HEK293 (cell line): Measurements from ENCODE around the gene NDST1.

Experiments
- CTCF ChIA-PET: fragments of 350-600 bp; formaldehyde crosslinking; extraction: SDS; loops from one replicate; lab custom pipeline; 2021; ENCODE audit warnings: antibody characterized with exemption; lab: Yijun Ruan, JAX
- POLR2A ChIA-PET: fragments of 300-600 bp; formaldehyde crosslinking; extraction: SDS; loops from one replicate; lab custom pipeline; 2020; ENCODE audit warnings: antibody characterized with exemption, inconsistent platforms; lab: Yijun Ruan, JAX
- H3K27ac ChIP-seq: fragments of 200-500 bp; sonication (Bioruptor generic); 2 replicates; pipeline ENCODE4 v1.5.1; 2014; ENCODE audit warnings: low read depth, low read length, control low read depth, inconsistent platforms; ENCODE audit errors: extremely low read depth
- H3K36me3 ChIP-seq, 2 experiments: fragments of 200-500 bp in 1 of 2; sonication (Bioruptor generic) in 1 of 2; 1 replicate in 1 of 2; 2 replicates in 1 of 2; pipeline ENCODE4 v1.5.1; 2014 to 2017; ENCODE audit warnings: inconsistent platforms in 2 of 2, low read length in 2 of 2; ENCODE audit not compliant: control insufficient read depth in 2 of 2, insufficient read depth in 1 of 2
- H3K4me1 ChIP-seq: fragments of 200-500 bp; sonication (Bioruptor generic); 2 replicates; pipeline ENCODE4 v1.5.1; 2014; ENCODE audit warnings: mild to moderate bottlenecking, low read length, inconsistent platforms; ENCODE audit not compliant: control insufficient read depth, insufficient read depth
- H3K4me3 ChIP-seq: 2 replicates; pipeline ENCODE4 v1.5.1; 2011; ENCODE audit warnings: low read depth, mild to moderate bottlenecking, control low read depth, low read length, moderate library complexity
- H3K9me3 ChIP-seq: fragments of 200-500 bp; sonication (Bioruptor generic); 2 replicates; pipeline ENCODE4 v1.5.1; 2014; ENCODE audit warnings: low read depth, low read length, inconsistent platforms; ENCODE audit not compliant: control insufficient read depth, insufficient read depth
- SP7 ChIP-seq: fragments of 450-650 bp; formaldehyde crosslinking; IDR thresholded peaks from 2 replicates; pipeline ENCODE4 v1.5.1; 2016; ENCODE audit warnings: missing biosample characterization, missing genetic modification characterization
- TSHZ1 ChIP-seq: fragments of 450-650 bp; formaldehyde crosslinking; IDR thresholded peaks from 2 replicates; pipeline ENCODE4 v1.5.1; 2016; ENCODE audit warnings: missing biosample characterization, missing genetic modification characterization, borderline replicate concordance
- ZBTB17 ChIP-seq: fragments of 450-650 bp; formaldehyde crosslinking; IDR thresholded peaks from 2 replicates; pipeline ENCODE4 v1.5.1; 2016; ENCODE audit warnings: missing biosample characterization, missing genetic modification characterization
- ZBTB21 ChIP-seq: fragments of 450-650 bp; formaldehyde crosslinking; IDR thresholded peaks from 2 replicates; pipeline ENCODE4 v1.5.1; 2017; ENCODE audit warnings: missing biosample characterization, missing genetic modification characterization
- ZNF169 ChIP-seq: fragments of 450-650 bp; formaldehyde crosslinking; IDR thresholded peaks from 2 replicates; pipeline ENCODE4 v1.5.1; 2016; ENCODE audit warnings: missing biosample characterization, missing genetic modification characterization
- ZNF19 ChIP-seq: fragments of 450-650 bp; formaldehyde crosslinking; IDR thresholded peaks from 2 replicates; pipeline ENCODE4; 2016; ENCODE audit warnings: missing biosample characterization, missing genetic modification characterization, low read depth
- ZNF26 ChIP-seq: fragments of 450-650 bp; formaldehyde crosslinking; IDR thresholded peaks from 2 replicates; pipeline ENCODE4 v1.5.1; 2016; ENCODE audit warnings: missing biosample characterization, missing genetic modification characterization
- ZNF274 ChIP-seq, 2 experiments: fragments of 200-500 bp in 1 of 2; fragments of 450-650 bp in 1 of 2; sonication (Bioruptor generic) in 1 of 2; formaldehyde crosslinking in 1 of 2; IDR thresholded peaks; 2 replicates each; pipeline versions ENCODE4 v1.5.1 to v1.6.1; 2014 to 2016; ENCODE audit warnings: borderline replicate concordance in 1 of 2, inconsistent platforms in 1 of 2, low read length in 1 of 2, missing biosample characterization in 1 of 2, missing genetic modification characterization in 1 of 2
- ZNF366 ChIP-seq: fragments of 450-650 bp; formaldehyde crosslinking; conservative IDR thresholded peaks from 2 replicates; pipeline ENCODE4 v1.5.1; 2016; ENCODE audit warnings: missing biosample characterization, missing genetic modification characterization
- ZNF394 ChIP-seq: fragments of 450-650 bp; formaldehyde crosslinking; IDR thresholded peaks from 2 replicates; pipeline ENCODE4 v1.5.1; 2016; ENCODE audit warnings: missing biosample characterization, missing genetic modification characterization, mild to moderate bottlenecking, moderate library complexity, borderline replicate concordance
- ZNF416 ChIP-seq: fragments of 450-650 bp; formaldehyde crosslinking; IDR thresholded peaks from 2 replicates; pipeline ENCODE4 v1.5.1; 2016; ENCODE audit warnings: missing biosample characterization, missing genetic modification characterization
- ZNF501 ChIP-seq: fragments of 450-650 bp; formaldehyde crosslinking; IDR thresholded peaks from 2 replicates; pipeline ENCODE4 v1.5.1; 2016; ENCODE audit warnings: missing biosample characterization, missing genetic modification characterization
- ZNF585B ChIP-seq: fragments of 450-650 bp; formaldehyde crosslinking; IDR thresholded peaks from 2 replicates; pipeline ENCODE4 v1.5.1; 2016; ENCODE audit warnings: missing biosample characterization, missing genetic modification characterization
- ZNF76 ChIP-seq: fragments of 450-650 bp; formaldehyde crosslinking; IDR thresholded peaks from 2 replicates; pipeline ENCODE4; 2016; ENCODE audit warnings: low read depth, missing biosample characterization, missing genetic modification characterization, borderline replicate concordance
- ZNF776 ChIP-seq: fragments of 450-650 bp; formaldehyde crosslinking; IDR thresholded peaks from 2 replicates; pipeline ENCODE4 v1.5.0; 2017; ENCODE audit warnings: missing biosample characterization, missing genetic modification characterization, borderline replicate concordance
- ZNF791 ChIP-seq: fragments of 450-650 bp; formaldehyde crosslinking; IDR thresholded peaks from 2 replicates; pipeline ENCODE4 v1.5.1; 2016; ENCODE audit warnings: missing biosample characterization, missing genetic modification characterization
- ZSCAN23 ChIP-seq: fragments of 450-650 bp; formaldehyde crosslinking; IDR thresholded peaks from 2 replicates; pipeline ENCODE4 v1.5.1; 2016; ENCODE audit warnings: missing biosample characterization, missing genetic modification characterization
- TF ChIP-seq, protein P1 (sequence below): fragments of 450-650 bp; IDR thresholded peaks from 2 replicates; pipeline ENCODE4 v1.5.1; 2018; ENCODE audit warnings: missing biosample characterization, missing genetic modification characterization
- TF ChIP-seq, protein P2 (sequence below): fragments of 450-650 bp; formaldehyde crosslinking; IDR thresholded peaks from 2 replicates; pipeline ENCODE4 v1.5.1; 2017; ENCODE audit warnings: missing biosample characterization, missing genetic modification characterization
- TF ChIP-seq, protein P3 (sequence below): fragments of 450-650 bp; formaldehyde crosslinking; IDR thresholded peaks from 2 replicates; pipeline ENCODE4 v1.5.1; 2016; ENCODE audit warnings: missing biosample characterization, missing genetic modification characterization

NDST1 gene

DNA sequence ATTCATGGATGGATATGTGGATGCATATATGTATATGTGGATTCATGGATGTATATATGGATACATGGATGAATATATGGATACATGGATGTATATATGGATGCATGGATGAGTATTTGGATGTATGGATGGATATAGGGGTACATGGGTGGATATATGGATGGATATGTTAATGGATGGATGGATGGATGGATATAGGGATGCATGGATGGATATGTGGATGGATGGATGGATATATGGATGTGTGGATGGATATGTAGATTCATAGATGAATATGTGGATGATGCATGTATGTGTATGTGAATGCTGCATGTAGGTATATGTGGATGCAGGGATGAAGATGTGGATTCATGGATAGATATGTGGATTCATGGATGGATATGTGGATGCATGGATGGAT, 79.1 kb downstream of the NDST1 start:
- Histone ChIP-seq H3K9me3 (no peaks in the 10 kb centered on the region), H3K36me3 (no peaks in the 10 kb centered on the region), H3K4me1 (no peaks in the 10 kb centered on the region), H3K27ac (no peak overlapping the region), H3K4me3 (no peak overlapping the region)
- ChIA-PET CTCF (no interaction called here), POLR2A (no interaction called here)
- peak; percentile 94 for TF ChIP-seq ZBTB17 (tag by site-specific recombination)
- no peak for TF ChIP-seq ZNF776 (tag by site-specific recombination)
- peak; percentile 89 for TF ChIP-seq ZNF366

DNA sequence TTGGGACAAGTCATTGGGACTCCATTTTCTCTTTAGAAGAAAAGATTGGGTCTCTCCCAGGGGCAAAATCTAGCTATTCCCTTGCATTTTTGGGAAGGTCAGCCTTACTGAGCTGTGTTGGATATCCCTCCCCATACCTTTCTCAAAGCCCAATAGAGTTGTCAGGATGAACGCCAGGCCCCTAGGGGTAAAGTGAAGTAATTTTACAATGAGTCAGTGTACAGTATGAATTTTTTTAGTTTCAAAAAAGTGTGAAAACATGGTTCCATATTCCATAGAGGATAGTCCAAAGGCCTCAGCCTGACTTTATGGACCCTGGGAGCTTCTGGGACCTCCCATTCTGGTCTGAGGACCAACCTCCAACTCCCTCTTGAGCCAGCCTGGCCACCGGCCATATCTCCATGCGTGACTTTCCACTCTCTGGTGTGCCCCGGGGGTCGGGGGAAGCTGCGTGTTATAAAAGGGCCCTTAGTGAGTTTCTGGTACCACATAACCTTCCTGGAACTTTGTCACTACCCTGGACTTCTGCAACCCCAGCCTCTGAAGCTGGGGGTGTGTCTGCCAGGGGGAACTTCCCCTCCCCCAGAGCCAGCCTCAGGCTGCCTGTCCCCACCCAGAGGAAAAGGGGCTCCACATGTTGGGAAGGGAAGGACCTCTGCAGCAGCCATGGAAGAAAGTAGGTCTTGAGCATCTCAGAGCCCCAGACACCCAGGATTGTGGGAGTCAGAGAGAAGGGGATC, 80.1 kb downstream of the NDST1 start:
- Histone ChIP-seq H3K4me1 (no peaks in the 10 kb centered on the region), H3K36me3 (no peaks in the 10 kb centered on the region), H3K9me3 (no peaks in the 10 kb centered on the region), H3K4me3 (no peak overlapping the region), H3K27ac (no peak overlapping the region)
- ChIA-PET CTCF (interaction anchor here (0.7 to 1.3 kb wide), 3 partner anchors 27 to 66 kb away, joined by 3 to 4 read pairs (median 3); no protein-coding TSS in a partner anchor), POLR2A (no interaction called here)
- no peak for TF ChIP-seq ZBTB21 (tag by site-specific recombination)
- TF ChIP-seq ZNF169, result no peak
- TF ChIP-seq ZNF585B, result no peak
- no peak for TF ChIP-seq TSHZ1 (tag by site-specific recombination)
- TF ChIP-seq, protein P1, sequence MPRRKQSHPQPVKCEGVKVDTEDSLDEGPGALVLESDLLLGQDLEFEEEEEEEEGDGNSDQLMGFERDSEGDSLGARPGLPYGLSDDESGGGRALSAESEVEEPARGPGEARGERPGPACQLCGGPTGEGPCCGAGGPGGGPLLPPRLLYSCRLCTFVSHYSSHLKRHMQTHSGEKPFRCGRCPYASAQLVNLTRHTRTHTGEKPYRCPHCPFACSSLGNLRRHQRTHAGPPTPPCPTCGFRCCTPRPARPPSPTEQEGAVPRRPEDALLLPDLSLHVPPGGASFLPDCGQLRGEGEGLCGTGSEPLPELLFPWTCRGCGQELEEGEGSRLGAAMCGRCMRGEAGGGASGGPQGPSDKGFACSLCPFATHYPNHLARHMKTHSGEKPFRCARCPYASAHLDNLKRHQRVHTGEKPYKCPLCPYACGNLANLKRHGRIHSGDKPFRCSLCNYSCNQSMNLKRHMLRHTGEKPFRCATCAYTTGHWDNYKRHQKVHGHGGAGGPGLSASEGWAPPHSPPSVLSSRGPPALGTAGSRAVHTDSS (tag by site-specific recombination), result no peak
- TF ChIP-seq ZNF19 (tag by site-specific recombination), result no peak
- no peak for TF ChIP-seq ZNF76 (tag by site-specific recombination)
- TF ChIP-seq, protein P2, sequence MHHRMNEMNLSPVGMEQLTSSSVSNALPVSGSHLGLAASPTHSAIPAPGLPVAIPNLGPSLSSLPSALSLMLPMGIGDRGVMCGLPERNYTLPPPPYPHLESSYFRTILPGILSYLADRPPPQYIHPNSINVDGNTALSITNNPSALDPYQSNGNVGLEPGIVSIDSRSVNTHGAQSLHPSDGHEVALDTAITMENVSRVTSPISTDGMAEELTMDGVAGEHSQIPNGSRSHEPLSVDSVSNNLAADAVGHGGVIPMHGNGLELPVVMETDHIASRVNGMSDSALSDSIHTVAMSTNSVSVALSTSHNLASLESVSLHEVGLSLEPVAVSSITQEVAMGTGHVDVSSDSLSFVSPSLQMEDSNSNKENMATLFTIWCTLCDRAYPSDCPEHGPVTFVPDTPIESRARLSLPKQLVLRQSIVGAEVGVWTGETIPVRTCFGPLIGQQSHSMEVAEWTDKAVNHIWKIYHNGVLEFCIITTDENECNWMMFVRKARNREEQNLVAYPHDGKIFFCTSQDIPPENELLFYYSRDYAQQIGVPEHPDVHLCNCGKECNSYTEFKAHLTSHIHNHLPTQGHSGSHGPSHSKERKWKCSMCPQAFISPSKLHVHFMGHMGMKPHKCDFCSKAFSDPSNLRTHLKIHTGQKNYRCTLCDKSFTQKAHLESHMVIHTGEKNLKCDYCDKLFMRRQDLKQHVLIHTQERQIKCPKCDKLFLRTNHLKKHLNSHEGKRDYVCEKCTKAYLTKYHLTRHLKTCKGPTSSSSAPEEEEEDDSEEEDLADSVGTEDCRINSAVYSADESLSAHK (tag by site-specific recombination), result no peak
- no peak for TF ChIP-seq ZSCAN23 (tag by site-specific recombination)
- no peak for TF ChIP-seq ZNF501 (tag by site-specific recombination)
- no peak for TF ChIP-seq ZNF394 (tag by site-specific recombination)
- no peak for TF ChIP-seq ZNF274 (IDR thresholded peaks at IDR 0.05; ENCODE audit: low read length)
- no peak for TF ChIP-seq ZNF274 (tag by site-specific recombination; IDR thresholded peaks at IDR 0.05; ENCODE audit: borderline replicate concordance)
- TF ChIP-seq, protein P3, sequence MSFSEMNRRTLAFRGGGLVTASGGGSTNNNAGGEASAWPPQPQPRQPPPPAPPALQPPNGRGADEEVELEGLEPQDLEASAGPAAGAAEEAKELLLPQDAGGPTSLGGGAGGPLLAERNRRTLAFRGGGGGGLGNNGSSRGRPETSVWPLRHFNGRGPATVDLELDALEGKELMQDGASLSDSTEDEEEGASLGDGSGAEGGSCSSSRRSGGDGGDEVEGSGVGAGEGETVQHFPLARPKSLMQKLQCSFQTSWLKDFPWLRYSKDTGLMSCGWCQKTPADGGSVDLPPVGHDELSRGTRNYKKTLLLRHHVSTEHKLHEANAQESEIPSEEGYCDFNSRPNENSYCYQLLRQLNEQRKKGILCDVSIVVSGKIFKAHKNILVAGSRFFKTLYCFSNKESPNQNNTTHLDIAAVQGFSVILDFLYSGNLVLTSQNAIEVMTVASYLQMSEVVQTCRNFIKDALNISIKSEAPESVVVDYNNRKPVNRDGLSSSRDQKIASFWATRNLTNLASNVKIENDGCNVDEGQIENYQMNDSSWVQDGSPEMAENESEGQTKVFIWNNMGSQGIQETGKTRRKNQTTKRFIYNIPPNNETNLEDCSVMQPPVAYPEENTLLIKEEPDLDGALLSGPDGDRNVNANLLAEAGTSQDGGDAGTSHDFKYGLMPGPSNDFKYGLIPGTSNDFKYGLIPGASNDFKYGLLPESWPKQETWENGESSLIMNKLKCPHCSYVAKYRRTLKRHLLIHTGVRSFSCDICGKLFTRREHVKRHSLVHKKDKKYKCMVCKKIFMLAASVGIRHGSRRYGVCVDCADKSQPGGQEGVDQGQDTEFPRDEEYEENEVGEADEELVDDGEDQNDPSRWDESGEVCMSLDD (tag by site-specific recombination), result no peak
- no peak for TF ChIP-seq ZNF26 (tag by site-specific recombination)
- TF ChIP-seq SP7 (tag by site-specific recombination), result no peak
- TF ChIP-seq ZNF791 (tag by site-specific recombination), result no peak
- TF ChIP-seq ZNF416 (tag by site-specific recombination), result no peak
